ENCODE results near the gene SMOC1.
"Not testable (repeated sequence)": the region's sequence is repeated elsewhere in the genome, so short reads cannot be mapped to it uniquely, and the experiment has no call there.

Gene SMOC1

GRCh38 chr14:69896972-69897371, 17.8 kb downstream of the SMOC1 start:
- no peaks in the 10 kb centered on the region; the same call in 1 of the 2 replicates for H3K27me3 ChIP-seq (ENCODE audit: insufficient read depth, low read length)
- H3F3A ChIP-seq (ENCODE audit: insufficient read depth, low read length), result no peaks in the 10 kb centered on the region
- no peaks in the 10 kb centered on the region for H3K4me1 ChIP-seq (ENCODE audit: insufficient read depth, low read length, severe bottlenecking)
- H3K4me3 ChIP-seq (ENCODE audit: low read depth, low read length, poor library complexity, severe bottlenecking), result no peak overlapping the region
- no peaks in the 10 kb centered on the region for H3K9me2 ChIP-seq (ENCODE audit: low read depth, low read length)
- no peak overlapping the region for H3K4me2 ChIP-seq (ENCODE audit: low read length)
- H3K9me3 ChIP-seq (ENCODE audit: low read length), result no peaks in the 10 kb centered on the region
- H3K9ac ChIP-seq (ENCODE audit: low read length), result no peak overlapping the region
- no peaks in the 10 kb centered on the region for H3K79me2 ChIP-seq (ENCODE audit: insufficient read depth, low read length)
- no peaks in the 10 kb centered on the region for H4K20me1 ChIP-seq (ENCODE audit: insufficient read depth, low read length)
- no peak overlapping the region for H2AFZ ChIP-seq (ENCODE audit: low read length)
- TF ChIP-seq EZH2 (IDR thresholded peaks at IDR 0.05; ENCODE audit: borderline replicate concordance, low read length) (no peak), CTCF (IDR thresholded peaks at IDR 0.05; ENCODE audit: low read length) (no peak)
- no peaks in the 10 kb centered on the region for H3K36me3 ChIP-seq (ENCODE audit: insufficient read depth, low read length)
- no peak overlapping the region for H3K27ac ChIP-seq (ENCODE audit: low read depth, low read length, poor library complexity, severe bottlenecking)

- no peak overlapping the region for H3K4me2 ChIP-seq (ENCODE audit: low read length)
- no peaks in the 10 kb centered on the region; the same call in 1 of the 2 replicates for H3K36me3 ChIP-seq (ENCODE audit: insufficient read depth, low read length)
- no peaks in the 10 kb centered on the region for H3F3A ChIP-seq (ENCODE audit: insufficient read depth, low read length)
- H2AFZ ChIP-seq (ENCODE audit: low read length), result no peak overlapping the region
- H3K27me3 ChIP-seq (ENCODE audit: insufficient read depth, low read length), result no peaks in the 10 kb centered on the region; the same call in 1 of the 2 replicates
- H3K27ac ChIP-seq (ENCODE audit: low read depth, low read length, poor library complexity, severe bottlenecking), result no peak overlapping the region
- no peak for TF ChIP-seq CTCF (IDR thresholded peaks at IDR 0.05; ENCODE audit: low read length)
- TF ChIP-seq EZH2 (IDR thresholded peaks at IDR 0.05; ENCODE audit: borderline replicate concordance, low read length), result no peak
- no peak overlapping the region for H3K9ac ChIP-seq (ENCODE audit: low read length)
- no peaks in the 10 kb centered on the region for H3K79me2 ChIP-seq (ENCODE audit: insufficient read depth, low read length)
- H3K9me3 ChIP-seq (ENCODE audit: low read length), result no peaks in the 10 kb centered on the region
- no peaks in the 10 kb centered on the region for H3K9me2 ChIP-seq (ENCODE audit: low read depth, low read length)
- H3K4me1 ChIP-seq (ENCODE audit: insufficient read depth, low read length, severe bottlenecking), result no peaks in the 10 kb centered on the region
- no peaks in the 10 kb centered on the region for H4K20me1 ChIP-seq (ENCODE audit: insufficient read depth, low read length)
- H3K4me3 ChIP-seq (ENCODE audit: low read depth, low read length, poor library complexity, severe bottlenecking), result no peak overlapping the region
Measured at GRCh38 chr14:69900603-69901002, 21.4 kb downstream of the SMOC1 start.

GRCh38 chr14:69901113-69901951, 22.1 kb downstream of the SMOC1 start:
- Histone ChIP-seq H3K27me3 (ENCODE audit: insufficient read depth, low read length) (no peaks in the 10 kb centered on the region; the same call in 1 of the 2 replicates), H3F3A (ENCODE audit: insufficient read depth, low read length) (no peaks in the 10 kb centered on the region), H3K4me2 (ENCODE audit: low read length) (no peak overlapping the region), H3K4me3 (ENCODE audit: low read depth, low read length, poor library complexity, severe bottlenecking) (no peak overlapping the region), H3K9me3 (ENCODE audit: low read length) (no peaks in the 10 kb centered on the region), H3K4me1 (ENCODE audit: insufficient read depth, low read length, severe bottlenecking) (no peaks in the 10 kb centered on the region), H3K9me2 (ENCODE audit: low read depth, low read length) (no peaks in the 10 kb centered on the region), H2AFZ (ENCODE audit: low read length) (no peak overlapping the region), H3K9ac (ENCODE audit: low read length) (no peak overlapping the region), H3K27ac (ENCODE audit: low read depth, low read length, poor library complexity, severe bottlenecking) (no peak overlapping the region), H3K79me2 (ENCODE audit: insufficient read depth, low read length) (no peaks in the 10 kb centered on the region), H4K20me1 (ENCODE audit: insufficient read depth, low read length) (no peaks in the 10 kb centered on the region), H3K36me3 (ENCODE audit: insufficient read depth, low read length) (no peaks in the 10 kb centered on the region; the same call in 1 of the 2 replicates)
- TF ChIP-seq CTCF (IDR thresholded peaks at IDR 0.05; ENCODE audit: low read length) (no peak), EZH2 (IDR thresholded peaks at IDR 0.05; ENCODE audit: borderline replicate concordance, low read length) (no peak)

GRCh38 chr14:69903046-69903445, 23.8 kb downstream of the SMOC1 start:
- H3K4me1 ChIP-seq (ENCODE audit: insufficient read depth, low read length, severe bottlenecking); H3K27me3 ChIP-seq (ENCODE audit: insufficient read depth, low read length): not testable (repeated sequence)

More at GRCh38 chr14:69903046-69903445, 23.8 kb downstream of the SMOC1 start:
- H4K20me1 ChIP-seq (ENCODE audit: insufficient read depth, low read length); H3K36me3 ChIP-seq (ENCODE audit: insufficient read depth, low read length); H3K9me2 ChIP-seq (ENCODE audit: low read depth, low read length); H3K4me2 ChIP-seq (ENCODE audit: low read length); H3K27ac ChIP-seq (ENCODE audit: low read depth, low read length, poor library complexity, severe bottlenecking); H3K79me2 ChIP-seq (ENCODE audit: insufficient read depth, low read length); H2AFZ ChIP-seq (ENCODE audit: low read length); H3K9me3 ChIP-seq (ENCODE audit: low read length); H3K9ac ChIP-seq (ENCODE audit: low read length); H3F3A ChIP-seq (ENCODE audit: insufficient read depth, low read length); H3K4me3 ChIP-seq (ENCODE audit: low read depth, low read length, poor library complexity, severe bottlenecking): not testable (repeated sequence)
